Neural progenitor cell (in vitro differentiated cells): ENCODE measurements around the gene ARAP2.

Experiments
- CTCF ChIP-seq: fragments of 200-600 bp; sonication (generic); IDR thresholded peaks from 2 replicates; pipeline ENCODE4 v1.5.1; 2017; ENCODE audit warnings: antibody characterized with exemption, mild to moderate bottlenecking
- EZH2 ChIP-seq: fragments of 200-600 bp; sonication (generic); IDR thresholded peaks from 2 replicates; pipeline ENCODE4 v1.6.1; 2017; ENCODE audit warnings: antibody characterized with exemption, mild to moderate bottlenecking, moderate library complexity
- EZH2phosphoT487 ChIP-seq: fragments of 200-600 bp; sonication (generic); IDR thresholded peaks from 2 replicates; pipeline ENCODE4 v1.6.1; 2017; ENCODE audit warnings: antibody characterized with exemption

GRCh38 chr4:36056136-36056535 is 188.2 kb downstream of the ARAP2 start:
- TF ChIP-seq CTCF (no peak), EZH2 (no peak), EZH2phosphoT487 (no peak)
